AG04450 (cell line): Measurements from ENCODE around the gene SPIRE1. TPM values are rescaled to one million over a fixed set of nuclear protein-coding genes. Genes with fewer than 3 reads are reported as not detected.

Experiments
- CTCF ChIA-PET: fragments of 300-600, 350-600 bp; formaldehyde crosslinking; extraction: SDS; loops from one replicate; lab custom pipeline; 2022; ENCODE audit warnings: antibody characterized with exemption, inconsistent platforms; lab: Charles Lee
- POLR2A ChIA-PET: fragments of 350-600 bp; formaldehyde crosslinking; extraction: SDS; loops from one replicate; lab custom pipeline; 2021; ENCODE audit warnings: antibody characterized with exemption, inconsistent platforms; lab: Yijun Ruan, JAX
- DNase-seq: peaks from one replicate; pipeline ENCODE4 v3.0.0-alpha.2; 2011; ENCODE audit warnings: low read depth, low spot score
- H3K27ac ChIP-seq: one replicate; pipeline ENCODE4 v1.5.1; 2012; ENCODE audit warnings: low read depth, low read length, control low read depth
- H3K27me3 ChIP-seq: one replicate; pipeline ENCODE4 v1.6.0; 2012; ENCODE audit warnings: low read length; ENCODE audit not compliant: control insufficient read depth, insufficient read depth
- H3K4me3 ChIP-seq: 2 replicates; pipeline ENCODE4 v1.5.1; 2011; ENCODE audit warnings: mild to moderate bottlenecking, low read depth, low read length, control low read depth
- H3K9me3 ChIP-seq: 2 replicates; pipeline ENCODE4 v1.5.1; 2012; ENCODE audit warnings: low read length; ENCODE audit not compliant: control insufficient read depth, insufficient read depth
- polyA plus RNA-seq: library from polyadenylated mRNA; depleted of rRNA; stranded (reverse); fragments of >200 nt; gene quantifications from 2 replicates; pipeline ENCODE4 v1.2.3, GENCODE V29; 2011
- TF ChIP-seq, protein P1 (sequence below): IDR thresholded peaks from 2 replicates; pipeline ENCODE4 v1.5.1; 2011; ENCODE audit warnings: low read depth, low read length, control low read depth, inconsistent platforms

The SPIRE1 gene
- polyA plus RNA-seq, 1 experiment, result 22.2 TPM

GRCh38 chr18:12435867-12436266 lies 222.0 kb downstream of the SPIRE1 start:
- ChIA-PET POLR2A (no interaction called here), CTCF (no interaction called here)
- DNase-seq, result no peak
- TF ChIP-seq, protein P1, sequence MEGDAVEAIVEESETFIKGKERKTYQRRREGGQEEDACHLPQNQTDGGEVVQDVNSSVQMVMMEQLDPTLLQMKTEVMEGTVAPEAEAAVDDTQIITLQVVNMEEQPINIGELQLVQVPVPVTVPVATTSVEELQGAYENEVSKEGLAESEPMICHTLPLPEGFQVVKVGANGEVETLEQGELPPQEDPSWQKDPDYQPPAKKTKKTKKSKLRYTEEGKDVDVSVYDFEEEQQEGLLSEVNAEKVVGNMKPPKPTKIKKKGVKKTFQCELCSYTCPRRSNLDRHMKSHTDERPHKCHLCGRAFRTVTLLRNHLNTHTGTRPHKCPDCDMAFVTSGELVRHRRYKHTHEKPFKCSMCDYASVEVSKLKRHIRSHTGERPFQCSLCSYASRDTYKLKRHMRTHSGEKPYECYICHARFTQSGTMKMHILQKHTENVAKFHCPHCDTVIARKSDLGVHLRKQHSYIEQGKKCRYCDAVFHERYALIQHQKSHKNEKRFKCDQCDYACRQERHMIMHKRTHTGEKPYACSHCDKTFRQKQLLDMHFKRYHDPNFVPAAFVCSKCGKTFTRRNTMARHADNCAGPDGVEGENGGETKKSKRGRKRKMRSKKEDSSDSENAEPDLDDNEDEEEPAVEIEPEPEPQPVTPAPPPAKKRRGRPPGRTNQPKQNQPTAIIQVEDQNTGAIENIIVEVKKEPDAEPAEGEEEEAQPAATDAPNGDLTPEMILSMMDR, result no peak
- Histone ChIP-seq H3K9me3 (peaks cover 5% of the 10 kb centered on the region; the same call in 1 of the 2 replicates), H3K4me3 (no peak overlapping the region), H3K27ac (no peak overlapping the region), H3K27me3 (no peaks in the 10 kb centered on the region)

DNA sequence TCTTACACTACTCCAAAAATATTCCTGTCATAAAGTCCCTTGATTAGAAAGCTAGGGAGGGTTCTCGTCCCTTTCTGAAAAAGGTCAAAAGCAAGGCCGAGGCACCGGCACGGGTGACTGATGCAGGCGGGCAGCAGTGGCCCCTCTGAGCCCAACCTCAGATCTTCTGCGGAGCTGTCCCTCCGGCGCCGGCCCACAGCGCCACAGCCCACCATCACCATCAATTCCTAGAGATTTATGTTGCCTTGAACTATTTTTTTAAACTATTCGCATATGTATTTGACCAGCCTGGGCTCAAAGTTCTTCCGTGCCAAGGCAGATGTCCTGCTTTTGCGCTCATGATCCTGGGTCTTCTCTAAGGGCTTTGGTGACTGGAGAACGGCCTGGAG lies 223.4 kb downstream of the SPIRE1 start:
- TF ChIP-seq, protein P1, result no peak
- CTCF ChIA-PET, result no interaction called here
- peaks cover 5% of the 10 kb centered on the region; the same call in 1 of the 2 replicates for H3K9me3 ChIP-seq

DNA sequence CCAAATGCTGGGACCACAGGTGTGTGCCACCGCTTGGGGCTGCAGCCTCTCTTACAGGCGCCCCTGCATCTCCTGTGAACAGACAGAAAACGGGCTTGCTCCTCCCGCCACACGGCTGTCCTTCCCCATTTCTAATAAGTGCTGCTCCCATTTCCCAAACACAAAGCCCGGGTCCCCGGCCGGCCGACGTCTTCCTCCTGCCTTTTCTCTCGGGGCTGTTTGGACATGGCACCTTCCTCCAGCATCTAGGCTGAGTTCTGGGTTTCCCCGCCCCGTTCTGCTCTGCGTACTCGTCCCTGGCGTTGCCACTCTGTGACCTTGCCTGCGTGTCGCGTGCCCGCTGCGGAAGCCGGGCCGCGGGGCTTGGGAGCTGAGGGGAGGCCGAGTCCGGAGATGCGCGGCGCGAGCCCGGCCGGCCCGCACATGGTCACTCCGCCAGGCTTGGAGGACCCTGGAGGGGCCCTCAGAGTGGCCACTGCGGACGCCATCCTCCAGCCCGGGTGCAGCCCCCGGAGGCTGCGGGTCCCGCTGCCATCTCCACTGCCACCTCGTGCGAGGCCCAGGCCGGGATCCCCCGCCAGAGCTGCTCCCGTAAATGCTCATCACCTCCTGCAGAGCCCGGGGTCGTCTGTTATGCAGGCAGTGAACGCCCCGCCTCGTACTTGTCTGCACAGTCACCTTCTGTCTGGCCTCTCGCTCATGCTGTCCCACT lies 223.9 kb downstream of the SPIRE1 start:
- Histone ChIP-seq H3K27me3 (no peaks in the 10 kb centered on the region), H3K27ac (no peak overlapping the region), H3K4me3 (no peak overlapping the region), H3K9me3 (peaks cover 5% of the 10 kb centered on the region; the same call in 1 of the 2 replicates)
- TF ChIP-seq, protein P1, result no peak
- ChIA-PET CTCF (no interaction called here), POLR2A (no interaction called here)
- no peak for DNase-seq

More for the DNA sequence above, 223.4 kb downstream of the SPIRE1 start:
- Histone ChIP-seq H3K27me3 (no peaks in the 10 kb centered on the region), H3K27ac (no peak overlapping the region), H3K4me3 (no peak overlapping the region)
- DNase-seq, result no peak
- POLR2A ChIA-PET, result no interaction called here

DNA sequence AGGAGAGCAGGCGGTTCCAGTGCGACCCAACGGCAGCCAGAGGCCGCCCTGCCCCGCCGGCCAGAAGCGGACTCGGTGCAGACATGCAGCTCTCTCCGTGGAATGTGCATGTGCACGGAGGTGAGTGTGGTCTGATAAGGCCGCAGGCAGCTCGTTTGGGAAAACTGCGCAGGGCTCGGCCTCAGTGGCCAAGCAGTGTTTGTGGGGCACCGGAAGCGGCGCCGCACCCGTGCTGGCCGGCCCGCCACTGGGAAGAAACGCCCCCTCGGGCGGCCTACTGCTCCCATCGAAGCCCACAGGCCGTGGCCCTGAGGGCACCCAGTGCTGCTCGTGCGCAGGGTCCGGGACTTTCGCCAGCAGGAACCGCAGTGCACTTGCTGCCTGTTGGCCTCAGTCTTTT lies 225.0 kb downstream of the SPIRE1 start:
- Histone ChIP-seq H3K27me3 (no peaks in the 10 kb centered on the region), H3K4me3 (no peak overlapping the region), H3K27ac (no peak overlapping the region), H3K9me3 (peaks cover 5% of the 10 kb centered on the region)
- CTCF ChIA-PET, result no interaction called here
- POLR2A ChIA-PET, result no interaction called here
- DNase-seq, result no peak
- TF ChIP-seq, protein P1, result no peak

GRCh38 chr18:12432196-12432595 lies 225.7 kb downstream of the SPIRE1 start:
- peaks cover 11% of the 10 kb centered on the region for H3K9me3 ChIP-seq
- H3K27me3 ChIP-seq, result no peaks in the 10 kb centered on the region
- DNase-seq, result no peak
- H3K27ac ChIP-seq, result no peak overlapping the region
- TF ChIP-seq, protein P1, result no peak
- POLR2A ChIA-PET, result no interaction called here
- no peak overlapping the region for H3K4me3 ChIP-seq
- CTCF ChIA-PET, result no interaction called here
